Stimulated activated CD4-positive, alpha-beta T cell treated with anti-CD3 and anti-CD28 coated beads, Interleukin-4, amount 100 ng/mL, for 4 hours (primary cell): ENCODE measurements around the gene RFTN1.

ENCODE experiments used
- DNase-seq, 2 experiments: peaks; one replicate each; pipeline ENCODE4 v3.0.0-alpha.2; 2020

Gene RFTN1

DNA sequence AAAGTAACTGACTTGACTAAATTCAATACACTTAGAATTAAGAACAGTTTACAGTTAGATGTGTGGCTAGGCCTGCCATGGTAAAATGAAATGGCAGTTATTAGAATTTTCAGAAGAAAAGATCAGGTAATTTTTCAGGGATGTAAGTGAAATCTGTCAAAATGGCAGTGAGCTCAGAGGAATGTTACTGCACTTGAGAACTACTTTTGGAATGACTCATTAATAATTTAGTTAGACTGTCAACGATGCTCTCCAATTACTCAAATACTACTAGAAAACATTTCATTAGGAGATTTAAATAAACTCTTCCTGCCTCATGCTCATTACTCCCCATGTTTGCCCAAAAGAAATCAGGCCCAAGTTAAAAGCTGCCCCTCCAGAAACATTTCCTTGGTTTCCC is 84.4 kb downstream of the RFTN1 start:
- no peak for DNase-seq

- DNase-seq: no peak
Measured at GRCh38 chr3:16428612-16429011, 84.9 kb downstream of the RFTN1 start.

DNA sequence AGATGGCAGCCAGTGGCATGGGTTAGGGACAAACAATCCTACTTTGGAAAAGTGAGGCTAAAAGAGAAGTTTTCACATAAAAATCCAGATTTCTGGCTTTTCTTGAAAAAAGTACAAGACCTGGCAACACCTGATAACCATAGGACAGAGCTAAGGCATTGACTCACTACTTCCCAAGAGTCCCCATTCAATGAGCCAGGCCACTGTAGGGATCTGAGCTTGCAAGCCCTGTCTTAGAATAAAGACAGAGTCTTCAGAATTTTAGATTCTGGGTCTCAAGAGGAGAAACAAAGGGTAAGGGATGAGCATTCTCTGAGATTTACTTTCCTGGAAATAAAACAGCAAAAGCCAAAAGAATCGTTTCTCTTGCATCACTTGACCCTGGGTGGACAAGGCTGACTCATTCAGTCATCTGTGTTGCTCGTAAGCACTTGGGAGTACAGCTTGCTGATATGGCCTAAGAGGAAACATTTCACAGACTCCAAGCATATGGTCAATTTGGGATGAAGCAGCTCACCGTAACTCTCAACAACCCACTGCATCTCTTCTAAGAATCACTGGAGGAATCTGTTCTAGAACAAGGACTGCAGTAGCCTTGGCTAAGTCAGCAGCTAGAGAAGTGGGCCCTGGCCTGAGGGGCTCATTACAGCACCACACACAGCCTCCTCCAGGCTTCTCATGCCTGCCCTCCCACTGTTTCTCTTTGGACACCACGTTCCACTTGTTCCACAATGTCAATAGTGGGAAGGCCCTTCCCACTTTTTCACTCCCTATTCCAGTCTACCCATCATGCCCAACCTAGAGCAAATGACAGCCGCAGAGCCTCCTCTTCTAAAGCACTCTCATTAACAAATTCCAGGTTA is 86.2 kb downstream of the RFTN1 start:
- no peak for DNase-seq

DNA sequence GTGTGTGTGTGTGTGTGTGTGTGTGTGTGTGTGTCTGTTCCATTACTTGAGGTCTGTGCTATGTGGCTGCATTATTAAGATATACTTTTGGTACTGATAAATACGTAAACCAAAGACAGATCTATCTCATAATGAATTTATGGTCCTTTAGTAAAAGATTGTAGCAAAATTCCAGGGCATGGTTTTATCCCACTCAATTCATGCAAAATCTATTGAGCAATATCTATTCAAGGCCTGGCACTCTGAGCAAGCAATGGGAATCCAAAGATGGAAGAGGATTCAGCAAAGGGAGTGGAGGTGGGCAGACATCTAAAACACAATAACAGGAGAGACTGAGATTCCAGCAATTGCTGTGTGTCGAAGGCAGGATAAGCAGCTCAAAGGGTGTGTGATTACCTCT is 86.8 kb downstream of the RFTN1 start:
- DNase-seq: no peak

- no peak for DNase-seq
Measured at GRCh38 chr3:16426029-16426400, 87.5 kb downstream of the RFTN1 start.

GRCh38 chr3:16425398-16426028 is 88.0 kb downstream of the RFTN1 start:
- DNase-seq: no peak

GRCh38 chr3:16423947-16424673 is 89.4 kb downstream of the RFTN1 start:
- DNase-seq: no peak

- no peak for DNase-seq
Measured at GRCh38 chr3:16423298-16423697, 90.2 kb downstream of the RFTN1 start.

GRCh38 chr3:16419640-16420241 is 93.8 kb downstream of the RFTN1 start:
- no peak for DNase-seq

GRCh38 chr3:16417945-16418739 is 95.4 kb downstream of the RFTN1 start:
- DNase-seq: no peak

GRCh38 chr3:16415911-16416476 is 97.5 kb downstream of the RFTN1 start:
- no peak for DNase-seq

- no peak for DNase-seq
Measured at GRCh38 chr3:16413321-16413720, 100.2 kb downstream of the RFTN1 start.

- no peak for DNase-seq
Measured at GRCh38 chr3:16412192-16412800, 101.2 kb downstream of the RFTN1 start.

DNA sequence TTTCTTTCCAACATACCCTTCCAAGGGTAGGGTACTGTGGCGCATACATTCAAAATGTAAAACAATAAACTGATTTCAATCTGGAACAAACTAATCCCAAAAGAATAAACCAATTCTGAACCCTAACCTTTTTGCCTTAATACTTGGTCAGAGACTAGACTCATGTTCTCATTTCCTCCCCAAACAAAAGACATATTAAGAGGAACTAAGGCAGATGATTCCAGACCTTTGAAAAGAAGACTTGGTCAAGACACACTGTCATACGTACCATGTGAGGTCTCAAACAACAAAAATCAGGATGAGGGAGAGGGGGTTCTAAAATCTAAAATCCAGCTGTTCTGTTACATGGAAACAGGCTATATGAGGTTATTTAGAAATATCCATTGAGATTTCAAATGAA is 102.1 kb downstream of the RFTN1 start:
- DNase-seq: no peak

DNA sequence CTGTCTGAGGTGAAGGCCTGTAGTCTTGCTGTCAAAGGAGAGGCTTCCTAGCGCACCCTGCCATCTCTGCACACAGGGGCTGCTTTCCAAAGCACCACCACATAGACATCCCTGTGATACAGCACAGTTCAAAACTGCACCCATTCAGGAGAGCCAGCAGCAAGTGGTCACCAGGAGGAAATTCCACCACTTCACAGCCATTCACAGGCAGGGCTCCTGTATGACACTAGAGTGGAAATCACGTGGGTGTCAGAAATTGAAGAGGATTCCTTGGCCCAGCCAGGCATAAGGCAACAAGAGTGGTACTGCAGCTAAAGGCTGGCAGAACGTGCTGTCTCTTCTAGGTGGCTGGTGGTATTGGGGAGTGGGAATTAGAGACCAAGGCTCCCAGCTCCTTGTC is 102.8 kb downstream of the RFTN1 start:
- DNase-seq: no peak

DNA sequence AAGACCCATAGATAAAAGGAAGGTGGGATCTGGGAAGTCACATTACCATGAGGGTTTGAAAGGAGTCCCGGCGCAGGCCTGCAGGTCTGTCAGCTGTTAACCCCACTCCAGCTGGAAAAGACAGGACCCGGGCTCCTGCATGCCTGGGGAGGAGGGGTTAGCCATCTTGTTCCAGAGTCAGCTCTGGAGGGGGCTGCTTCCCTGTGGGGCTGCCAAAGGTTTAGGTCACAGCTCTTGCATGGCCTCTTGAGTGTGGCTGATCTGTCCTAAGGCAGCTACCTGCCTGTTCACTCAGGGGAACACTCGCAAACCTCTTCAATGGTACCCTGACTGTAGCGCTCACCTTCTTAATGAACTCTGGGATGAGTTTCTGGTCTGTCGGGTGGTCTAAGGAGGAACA is 104.5 kb downstream of the RFTN1 start:
- DNase-seq: no peak

DNA sequence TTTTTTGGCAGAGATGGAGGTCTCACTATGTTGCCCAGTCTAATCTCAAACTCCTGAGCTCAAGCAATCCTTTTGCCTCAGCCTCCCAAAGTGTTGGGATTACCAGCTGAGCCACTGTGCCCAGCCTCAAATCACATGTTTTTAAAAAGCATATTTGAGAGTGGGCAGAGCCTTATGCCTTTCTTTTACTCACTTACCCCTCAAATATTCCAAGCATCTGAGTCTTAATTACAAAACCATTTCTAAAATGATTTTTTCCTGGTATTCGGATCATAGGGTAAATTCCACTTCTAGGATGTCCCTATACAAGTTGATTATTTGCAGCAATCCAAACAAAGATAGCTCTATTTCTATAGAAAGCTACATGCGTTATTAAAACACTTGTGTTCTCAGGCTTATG is 106.1 kb downstream of the RFTN1 start:
- no peak for DNase-seq

GRCh38 chr3:16406579-16406978 is 106.9 kb downstream of the RFTN1 start:
- DNase-seq: no peak

DNA sequence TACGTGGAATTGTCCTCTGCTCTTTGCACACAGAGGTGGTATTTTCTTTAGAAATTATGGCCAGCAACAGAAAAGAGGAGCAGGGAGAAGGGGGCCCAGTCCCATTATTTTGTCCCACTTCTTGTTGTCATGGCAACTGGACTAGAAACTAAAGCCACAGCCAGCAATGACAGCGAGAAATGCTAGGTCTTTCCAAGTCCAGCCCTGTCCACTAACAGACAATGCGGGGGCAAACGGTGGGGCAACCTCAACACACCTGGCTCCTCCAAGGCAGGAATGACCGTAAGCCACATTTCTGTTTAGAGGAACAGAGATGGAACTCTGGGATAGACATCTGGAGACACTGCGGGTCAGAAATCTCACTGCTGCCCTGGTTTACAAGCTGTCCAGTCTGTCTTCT is 107.3 kb downstream of the RFTN1 start:
- no peak for DNase-seq

- no peak for DNase-seq
Measured at GRCh38 chr3:16404349-16404895, 109.1 kb downstream of the RFTN1 start.

DNA sequence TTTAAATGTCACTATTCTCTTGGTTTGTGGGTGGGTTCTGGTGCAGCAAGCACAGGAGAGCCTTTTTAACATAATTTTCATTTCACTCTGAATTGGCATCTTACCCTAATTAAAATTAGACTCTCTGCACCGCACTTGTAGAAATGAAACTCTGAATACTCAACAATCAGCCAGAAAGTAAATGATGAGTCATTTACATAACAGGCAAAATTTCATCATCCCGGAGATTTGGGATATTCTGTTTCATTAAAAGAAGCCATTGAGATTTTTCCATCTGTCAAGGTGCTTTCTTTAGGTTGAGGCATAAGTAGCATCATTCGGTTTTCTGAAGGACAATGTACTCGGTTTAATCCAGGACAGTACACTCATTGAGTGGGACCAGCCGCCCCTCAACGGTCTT is 111.0 kb downstream of the RFTN1 start:
- DNase-seq: no peak

DNA sequence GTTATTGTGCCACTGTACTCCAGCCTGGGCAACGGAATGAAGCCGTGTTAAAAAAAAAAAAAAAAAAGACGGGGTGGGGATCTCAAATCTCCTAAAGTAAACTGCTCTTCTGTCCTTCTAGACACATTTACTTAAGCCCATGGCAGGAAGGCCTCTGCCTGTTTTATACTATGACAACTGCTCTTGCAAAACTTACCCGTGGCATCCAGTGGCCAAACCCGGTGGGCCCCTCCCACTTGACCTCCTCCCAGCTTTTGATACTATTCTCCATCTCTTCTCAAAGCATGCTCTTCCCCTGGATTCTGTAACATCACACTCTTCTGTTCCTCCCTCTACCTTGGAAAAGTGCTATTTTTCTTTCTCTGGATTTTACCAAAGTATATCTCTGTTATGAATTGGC is 112.2 kb downstream of the RFTN1 start:
- DNase-seq: no peak
